GM18517 (cell line): ENCODE results near the gene TGFBI.

Experiments used
- ATAC-seq: cut with Tn5 transposase; IDR thresholded peaks from one replicate; pipeline ENCODE4 v1.9.1; 2021; ENCODE audit warnings: mild to moderate bottlenecking, moderate library complexity; ENCODE audit not compliant: unreplicated experiment

The TGFBI gene

GRCh38 chr5:136086783-136087566 lies 58.2 kb downstream of the TGFBI start:
- ATAC-seq = no peak

GRCh38 chr5:136087961-136088871 lies 59.4 kb downstream of the TGFBI start:
- ATAC-seq = no peak

- ATAC-seq = no peak
These were observed 61.0 kb downstream of the TGFBI start for GRCh38 chr5:136089791-136090190.

- no peak for ATAC-seq
These were observed 61.5 kb downstream of the TGFBI start for GRCh38 chr5:136090319-136090718.

GRCh38 chr5:136094189-136094912 lies 65.6 kb downstream of the TGFBI start:
- ATAC-seq = no peak

GRCh38 chr5:136094913-136095641 lies 66.3 kb downstream of the TGFBI start:
- no peak for ATAC-seq

GRCh38 chr5:136098176-136098575 lies 69.4 kb downstream of the TGFBI start:
- ATAC-seq = no peak

- no peak for ATAC-seq
These were observed 71.1 kb downstream of the TGFBI start for GRCh38 chr5:136099870-136100269.

GRCh38 chr5:136101884-136102283 lies 73.1 kb downstream of the TGFBI start:
- ATAC-seq = no peak

- no peak for ATAC-seq
These were observed 74.3 kb downstream of the TGFBI start for GRCh38 chr5:136103118-136103517.

GRCh38 chr5:136104306-136104965 lies 75.6 kb downstream of the TGFBI start:
- no peak for ATAC-seq

- ATAC-seq = no peak
These were observed 77.7 kb downstream of the TGFBI start for GRCh38 chr5:136106351-136107031.

GRCh38 chr5:136108180-136108611 lies 79.4 kb downstream of the TGFBI start:
- no peak for ATAC-seq

- no peak for ATAC-seq
These were observed 80.0 kb downstream of the TGFBI start for GRCh38 chr5:136108766-136109165.

- no peak for ATAC-seq
These were observed 80.8 kb downstream of the TGFBI start for GRCh38 chr5:136109453-136110135.
